BLaER1 treated with 17β-estradiol and CSF1 and Interleukin-3, amounts not matched to agents 10 nM and 100 nM (cell line): Measurements from ENCODE around the gene WNT9B.

Experiments
- H3K27ac ChIP-seq, 11 experiments: shearing (Covaris generic); formaldehyde crosslinking; 2 replicates each; pipeline ENCODE4 v1.8.1; 2022
- H3K27me3 ChIP-seq, 11 experiments: shearing (Covaris generic); formaldehyde crosslinking; 2 replicates each; pipeline ENCODE4 v1.8.1; 2022
- H3K36me3 ChIP-seq, 11 experiments: shearing (Covaris generic); formaldehyde crosslinking; 2 replicates each; pipeline ENCODE4 v1.8.1; 2022
- H3K4me1 ChIP-seq, 10 experiments: shearing (Covaris generic); formaldehyde crosslinking; 2 replicates each; pipeline ENCODE4 v1.8.1; 2022
- H3K4me2 ChIP-seq, 11 experiments: shearing (Covaris generic); formaldehyde crosslinking; 2 replicates each; pipeline ENCODE4 v1.8.1; 2022
- H3K4me3 ChIP-seq, 10 experiments: shearing (Covaris generic); formaldehyde crosslinking; 2 replicates each; pipeline ENCODE4 v1.8.1; 2022
- H3K9ac ChIP-seq, 11 experiments: shearing (Covaris generic); formaldehyde crosslinking; 2 replicates each; pipeline ENCODE4 v1.8.1; 2022
- H3K9me3 ChIP-seq, 11 experiments: shearing (Covaris generic); formaldehyde crosslinking; replicated peaks in 1 of 11; 2 replicates each; pipeline ENCODE4 v1.8.1; 2022
- H4K20me1 ChIP-seq, 11 experiments: shearing (Covaris generic); formaldehyde crosslinking; 2 replicates each; pipeline ENCODE4 v1.8.1; 2022
- Cebpa-rat ChIP-seq, 11 experiments: shearing (Covaris generic); IDR thresholded peaks; 2 replicates each; pipeline ENCODE4 v1.8.1; 2022

Gene WNT9B

GRCh38 chr17:46929413-46929812 lies 78.0 kb downstream of the WNT9B start:
- peaks cover 44 to 93% (median 80%) of the 10 kb centered on the region in 11 experiments for H4K20me1 ChIP-seq
- H3K4me1 ChIP-seq, result peaks cover 22 to 42% (median 31%) of the 10 kb centered on the region in 10 experiments
- no peak overlapping the region for H3K27ac ChIP-seq
- no peaks in the 10 kb centered on the region for H3K9me3 ChIP-seq
- H3K4me2 ChIP-seq, result no peak overlapping the region
- 0 out of 22 replicates have a peak overlapping the region, but pooled peaks of 1 of the 11 experiments have one; percentile 8 for H3K9ac ChIP-seq
- H3K4me3 ChIP-seq, result no peak overlapping the region
- no peak for TF ChIP-seq Cebpa-rat (IDR thresholded peaks at IDR 0.05)
- H3K27me3 ChIP-seq, result no peaks in the 10 kb centered on the region
- H3K36me3 ChIP-seq, result peaks cover 63 to 93% (median 72%) of the 10 kb centered on the region in 11 experiments

DNA sequence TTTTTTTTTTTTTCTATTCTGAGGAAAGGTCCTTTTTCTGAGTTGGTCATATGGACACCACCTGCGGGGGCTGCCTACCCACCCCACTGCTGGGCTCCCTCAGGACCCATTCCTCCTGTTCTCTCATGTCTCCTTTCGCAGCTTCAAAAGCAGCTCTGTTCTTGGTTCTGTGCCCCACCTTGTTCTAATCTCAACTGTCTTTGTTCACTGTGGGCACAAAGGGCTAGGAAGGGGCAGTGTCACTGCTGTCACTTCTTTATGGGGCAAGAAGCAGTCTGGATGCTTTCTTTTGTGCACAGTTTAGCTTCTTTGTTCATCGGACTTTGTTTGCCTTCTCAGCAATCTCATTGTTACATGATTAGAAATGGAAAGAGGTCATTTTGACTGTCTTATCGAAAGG lies 78.7 kb downstream of the WNT9B start:
- H3K27ac ChIP-seq, result no peak overlapping the region
- peaks cover 68 to 94% (median 78%) of the 10 kb centered on the region in 11 experiments for H3K36me3 ChIP-seq
- H3K27me3 ChIP-seq, result no peaks in the 10 kb centered on the region
- H3K4me2 ChIP-seq, result no peak overlapping the region
- TF ChIP-seq Cebpa-rat (IDR thresholded peaks at IDR 0.05), result no peak
- H3K4me3 ChIP-seq, result no peak overlapping the region
- H3K9me3 ChIP-seq, result no peaks in the 10 kb centered on the region
- H4K20me1 ChIP-seq, result peaks cover 42 to 93% (median 77%) of the 10 kb centered on the region in 11 experiments
- H3K9ac ChIP-seq, result 0 out of 22 replicates have a peak overlapping the region, but pooled peaks of 1 of the 11 experiments have one; percentile 8
- peaks cover 16 to 35% (median 25%) of the 10 kb centered on the region in 10 experiments for H3K4me1 ChIP-seq

GRCh38 chr17:46931596-46931995 lies 80.2 kb downstream of the WNT9B start:
- Histone ChIP-seq H3K4me2 (no peak overlapping the region), H3K27me3 (no peaks in the 10 kb centered on the region), H3K9me3 (no peaks in the 10 kb centered on the region), H3K4me1 (peaks cover 10 to 20% (median 12%) of the 10 kb centered on the region in 10 experiments; a peak in 19 of 20 replicates), H3K27ac (no peak overlapping the region), H4K20me1 (peaks cover 29 to 93% (median 76%) of the 10 kb centered on the region in 11 experiments), H3K9ac (no peak overlapping the region), H3K4me3 (no peak overlapping the region), H3K36me3 (peaks cover 80 to 95% (median 88%) of the 10 kb centered on the region in 11 experiments)
- TF ChIP-seq Cebpa-rat (IDR thresholded peaks at IDR 0.05), result no peak

DNA sequence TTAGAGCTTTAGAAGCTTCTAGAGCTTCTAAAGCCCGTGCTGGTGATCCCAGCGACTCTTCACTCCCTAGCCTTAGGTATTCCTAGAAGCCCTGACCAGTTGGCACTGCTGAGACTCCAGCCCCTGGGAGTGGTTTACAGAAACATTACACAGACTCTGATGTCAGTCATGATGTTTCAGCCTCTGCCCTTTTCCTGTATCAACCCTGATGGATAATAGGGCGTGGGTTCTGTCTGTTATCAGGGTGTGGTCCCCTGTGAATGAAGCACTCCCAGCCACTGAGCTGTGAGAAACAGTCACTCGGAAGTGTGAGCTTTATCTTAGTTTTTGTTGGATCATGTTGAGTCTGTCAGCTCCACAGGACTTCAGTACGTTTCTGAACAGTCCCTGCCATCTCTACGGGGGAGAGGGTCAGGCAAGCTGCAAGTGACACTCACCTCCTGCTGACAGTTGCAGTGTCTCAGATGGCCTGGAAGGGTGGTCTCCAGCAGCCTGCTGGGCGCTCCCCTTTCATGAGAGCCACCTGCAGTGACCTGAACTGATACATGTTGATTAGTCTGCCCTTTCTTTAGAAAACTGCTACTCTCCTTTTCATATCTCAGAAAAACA lies 84.4 kb downstream of the WNT9B start:
- Histone ChIP-seq H3K27me3 (no peaks in the 10 kb centered on the region), H3K36me3 (peaks cover 96 to 100% (median 99%) of the 10 kb centered on the region in 11 experiments), H4K20me1 (peaks cover 6 to 92% (median 55%) of the 10 kb centered on the region in 11 experiments; a peak in 17 of 22 replicates), H3K4me2 (no peak overlapping the region), H3K27ac (no peak overlapping the region), H3K9me3 (no peaks in the 10 kb centered on the region), H3K4me3 (no peak overlapping the region), H3K9ac (peak overlapping the region in 1 of 11 experiments; percentile 19; a peak in 1 of 22 replicates), H3K4me1 (no peaks in the 10 kb centered on the region)
- no peak for TF ChIP-seq Cebpa-rat (IDR thresholded peaks at IDR 0.05)
